ENCODE measurements around the gene VWA3B. TPM values are rescaled to one million over a fixed set of nuclear protein-coding genes. Genes with fewer than 3 reads are reported as not detected.
"Not testable (repeated sequence)": the region's sequence is repeated elsewhere in the genome, so short reads cannot be mapped to it uniquely, and the experiment has no call there.

VWA3B gene
- total and polyA plus RNA-seq, 2 donors from 2014 or later, result 0.35 TPM; not detected in 1

DNA sequence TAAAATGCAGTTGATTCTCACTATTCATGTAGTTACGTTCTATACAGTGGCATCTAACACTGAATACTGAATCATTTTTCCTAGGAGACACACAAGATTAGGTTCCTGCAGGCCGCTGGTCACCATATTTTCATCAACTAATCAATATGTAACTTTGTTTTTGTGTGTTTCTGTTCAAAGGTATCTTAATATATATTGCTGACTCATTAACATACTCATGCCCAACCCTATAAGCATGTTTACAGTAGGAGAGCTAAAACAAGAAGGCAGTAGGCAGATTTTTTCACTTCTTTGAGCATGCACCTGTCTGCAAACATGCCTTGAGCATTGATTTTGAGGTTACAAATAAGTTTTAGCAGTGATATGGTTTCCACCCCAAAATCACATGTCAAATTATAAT, 229.0 kb downstream of the VWA3B start:
- Histone ChIP-seq H3K9me3 (ENCODE audit: control insufficient read depth in 2 of 3, insufficient read depth in 1 of 3, low read length in 3 of 3) (peaks cover 0 to 11% (median 0%) of the 10 kb centered on the region in 3 donors), H3K36me3 (ENCODE audit: control insufficient read depth in 2 of 3, insufficient read depth in 3 of 3, low read length in 3 of 3) (no peaks in the 10 kb centered on the region), H3K27me3 (ENCODE audit: control insufficient read depth, insufficient read depth, low read length) (no peaks in the 10 kb centered on the region), H3K27ac (ENCODE audit: low read depth in 2 of 2, low read length in 2 of 2) (no peak overlapping the region), H3K4me3 (ENCODE audit: low read length in 3 of 3) (no peak overlapping the region), H3K4me1 (ENCODE audit: control insufficient read depth in 2 of 3, insufficient read depth in 2 of 3, low read depth in 1 of 3, low read length in 3 of 3) (no peaks in the 10 kb centered on the region), H3K9ac (ENCODE audit: low read length in 3 of 3) (no peak overlapping the region)
- no peak for FAIRE-seq
- intact Hi-C loops (cut with DNase I), result no loop called here
- TF ChIP-seq, protein P1, sequence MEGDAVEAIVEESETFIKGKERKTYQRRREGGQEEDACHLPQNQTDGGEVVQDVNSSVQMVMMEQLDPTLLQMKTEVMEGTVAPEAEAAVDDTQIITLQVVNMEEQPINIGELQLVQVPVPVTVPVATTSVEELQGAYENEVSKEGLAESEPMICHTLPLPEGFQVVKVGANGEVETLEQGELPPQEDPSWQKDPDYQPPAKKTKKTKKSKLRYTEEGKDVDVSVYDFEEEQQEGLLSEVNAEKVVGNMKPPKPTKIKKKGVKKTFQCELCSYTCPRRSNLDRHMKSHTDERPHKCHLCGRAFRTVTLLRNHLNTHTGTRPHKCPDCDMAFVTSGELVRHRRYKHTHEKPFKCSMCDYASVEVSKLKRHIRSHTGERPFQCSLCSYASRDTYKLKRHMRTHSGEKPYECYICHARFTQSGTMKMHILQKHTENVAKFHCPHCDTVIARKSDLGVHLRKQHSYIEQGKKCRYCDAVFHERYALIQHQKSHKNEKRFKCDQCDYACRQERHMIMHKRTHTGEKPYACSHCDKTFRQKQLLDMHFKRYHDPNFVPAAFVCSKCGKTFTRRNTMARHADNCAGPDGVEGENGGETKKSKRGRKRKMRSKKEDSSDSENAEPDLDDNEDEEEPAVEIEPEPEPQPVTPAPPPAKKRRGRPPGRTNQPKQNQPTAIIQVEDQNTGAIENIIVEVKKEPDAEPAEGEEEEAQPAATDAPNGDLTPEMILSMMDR (IDR thresholded peaks at IDR 0.05; ENCODE audit: borderline replicate concordance, extremely low read depth, insufficient read depth), result no peak
- DNase-seq, result no peak

DNA sequence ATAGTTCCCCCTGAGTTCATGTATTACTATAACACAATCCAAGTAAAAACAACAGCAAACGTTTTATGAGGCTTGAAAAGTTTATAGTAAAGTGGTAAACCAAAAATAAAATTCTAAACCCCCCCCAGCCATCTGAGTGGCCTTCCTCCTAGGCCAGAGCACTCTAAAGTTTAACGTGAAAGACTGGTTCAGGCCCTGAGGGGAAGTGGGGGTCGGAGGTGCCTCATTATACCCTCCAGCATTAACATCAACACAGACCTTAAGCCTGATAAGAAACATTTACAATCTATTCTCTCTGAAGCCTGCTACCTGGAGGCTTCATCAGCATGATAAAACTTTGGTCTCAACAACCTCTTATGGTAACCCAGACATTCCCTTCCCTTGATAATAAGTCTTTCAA, 230.2 kb downstream of the VWA3B start:
- Histone ChIP-seq H3K4me3 (ENCODE audit: low read length in 3 of 3) (no peak overlapping the region), H3K9ac (ENCODE audit: low read length in 3 of 3) (no peak overlapping the region), H3K27me3 (ENCODE audit: control insufficient read depth, insufficient read depth, low read length) (no peaks in the 10 kb centered on the region), H3K27ac (ENCODE audit: low read depth in 2 of 2, low read length in 2 of 2) (no peak overlapping the region), H3K36me3 (ENCODE audit: control insufficient read depth in 2 of 3, insufficient read depth in 3 of 3, low read length in 3 of 3) (no peaks in the 10 kb centered on the region), H3K4me1 (ENCODE audit: control insufficient read depth in 2 of 3, insufficient read depth in 2 of 3, low read depth in 1 of 3, low read length in 3 of 3) (no peaks in the 10 kb centered on the region), H3K9me3 (ENCODE audit: control insufficient read depth in 2 of 3, insufficient read depth in 1 of 3, low read length in 3 of 3) (peaks cover 0 to 11% (median 0%) of the 10 kb centered on the region in 3 donors)
- TF ChIP-seq, protein P1 (IDR thresholded peaks at IDR 0.05; ENCODE audit: borderline replicate concordance, extremely low read depth, insufficient read depth), result no peak
- DNase-seq (no peak), FAIRE-seq (no peak)
- intact Hi-C loops (cut with DNase I), result no loop called here

DNA sequence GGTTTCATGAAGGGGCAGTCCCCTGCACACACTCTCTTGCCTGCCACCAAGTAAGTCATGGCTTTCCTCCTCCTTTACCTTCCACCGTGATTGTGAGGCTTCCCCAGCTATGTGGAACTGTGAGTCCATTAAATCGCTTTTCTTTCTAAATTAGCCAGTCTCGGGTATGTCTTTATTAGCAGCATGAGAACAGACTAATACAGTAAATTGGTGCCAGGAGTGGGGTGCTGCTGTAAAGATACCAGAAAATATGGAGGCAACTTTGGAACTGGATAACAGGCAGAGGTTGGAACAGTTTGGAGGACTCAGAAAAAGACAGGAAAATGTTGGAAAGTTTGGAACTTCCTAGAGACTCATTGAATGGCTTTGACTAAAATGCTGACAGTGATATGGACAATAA, 233.2 kb downstream of the VWA3B start:
- H3K4me3 ChIP-seq (ENCODE audit: low read length in 3 of 3); DNase-seq; H3K9ac ChIP-seq (ENCODE audit: low read length in 3 of 3); H3K36me3 ChIP-seq (ENCODE audit: control insufficient read depth in 2 of 3, insufficient read depth in 3 of 3, low read length in 3 of 3); H3K27ac ChIP-seq (ENCODE audit: low read depth in 2 of 2, low read length in 2 of 2); H3K27me3 ChIP-seq (ENCODE audit: control insufficient read depth, insufficient read depth, low read length); H3K4me1 ChIP-seq (ENCODE audit: control insufficient read depth in 2 of 3, insufficient read depth in 2 of 3, low read depth in 1 of 3, low read length in 3 of 3); intact Hi-C loops (cut with DNase I); FAIRE-seq: not testable (repeated sequence)
- H3K9me3 ChIP-seq (ENCODE audit: control insufficient read depth in 2 of 3, insufficient read depth in 1 of 3, low read length in 3 of 3), result peaks cover 0 to 11% (median 4%) of the 10 kb centered on the region in 3 donors

DNA sequence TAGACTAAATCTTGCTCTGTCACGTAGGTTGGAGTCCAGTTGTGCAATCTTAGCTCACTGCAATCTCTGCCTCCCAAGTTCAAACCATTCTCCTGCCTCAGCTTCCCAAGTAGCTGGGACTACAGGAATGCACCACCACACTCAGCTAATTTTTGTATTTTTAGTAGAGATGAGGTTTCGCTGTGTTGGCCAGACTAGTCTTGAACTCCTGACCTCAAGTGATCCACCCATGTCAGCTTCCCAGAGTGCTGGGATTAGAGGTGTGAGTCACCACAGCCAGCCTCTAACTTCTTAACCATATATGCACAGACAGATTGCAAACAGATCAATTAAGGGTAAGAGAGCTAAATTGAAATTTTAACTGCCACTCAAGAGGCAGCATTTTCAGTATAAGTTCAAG, 237.2 kb downstream of the VWA3B start:
- Histone ChIP-seq H3K4me1 (ENCODE audit: control insufficient read depth in 2 of 3, insufficient read depth in 2 of 3, low read depth in 1 of 3, low read length in 3 of 3) (no peaks in the 10 kb centered on the region), H3K4me3 (ENCODE audit: low read length in 3 of 3) (no peak overlapping the region), H3K27me3 (ENCODE audit: control insufficient read depth, insufficient read depth, low read length) (no peaks in the 10 kb centered on the region), H3K9me3 (ENCODE audit: control insufficient read depth in 2 of 3, insufficient read depth in 1 of 3, low read length in 3 of 3) (peaks cover 0 to 11% (median 4%) of the 10 kb centered on the region in 3 donors), H3K27ac (ENCODE audit: low read depth in 2 of 2, low read length in 2 of 2) (no peak overlapping the region), H3K9ac (ENCODE audit: low read length in 3 of 3) (no peak overlapping the region), H3K36me3 (ENCODE audit: control insufficient read depth in 2 of 3, insufficient read depth in 3 of 3, low read length in 3 of 3) (no peaks in the 10 kb centered on the region)
- DNase-seq (no peak), FAIRE-seq (no peak)
- TF ChIP-seq, protein P1 (IDR thresholded peaks at IDR 0.05; ENCODE audit: borderline replicate concordance, extremely low read depth, insufficient read depth), result no peak
- intact Hi-C loops (cut with DNase I), result no loop called here

All from kidney (tissue), 14 donors.